ENCODE measurements around the gene PHLPP1. TPM values are rescaled to one million over a fixed set of nuclear protein-coding genes. Genes with fewer than 3 reads are reported as not detected.

The PHLPP1 gene
- total and polyA plus RNA-seq, 2 donors (not counting 1 experiment from before 2014, with no cell fraction given) = 3.6 to 5.0 TPM

- Histone ChIP-seq H3K4me3 (replicated peaks in 1 of 4; ENCODE audit: control extremely low read depth in 1 of 4, insufficient read depth in 1 of 4, low read depth in 3 of 4, low read length in 4 of 4) (no peak overlapping the region), H3K27ac (ENCODE audit: insufficient read depth, low read length) (no peak overlapping the region), H3K4me1 (ENCODE audit: control insufficient read depth, extremely low read depth, insufficient read depth, low read length) (no peaks in the 10 kb centered on the region), H3K27me3 (ENCODE audit: control insufficient read depth, insufficient read depth, low read length) (no peaks in the 10 kb centered on the region), H3K9ac (ENCODE audit: insufficient read depth, low read length) (no peak overlapping the region), H2AFZ (ENCODE audit: low read length) (no peak overlapping the region), H3K36me3 (ENCODE audit: control insufficient read depth, insufficient read depth, low read length) (no peaks in the 10 kb centered on the region), H3K9me3 (ENCODE audit: control insufficient read depth, insufficient read depth, low read depth, low read length) (no peaks in the 10 kb centered on the region), H3K79me2 (ENCODE audit: control insufficient read depth, insufficient read depth, low read length) (no peaks in the 10 kb centered on the region), H4K20me1 (ENCODE audit: control insufficient read depth, extremely low read depth, insufficient read depth, low read length) (no peaks in the 10 kb centered on the region), H3K4me2 (ENCODE audit: extremely low read depth, insufficient read depth, low read length) (no peak overlapping the region)
- no peak for DNase-seq (ENCODE audit: low read depth in 2 of 2)
- TF ChIP-seq CTCF (conservative IDR thresholded peaks at IDR 0.05 in 1 of 2, IDR thresholded peaks at IDR 0.05 in 1 of 2; ENCODE audit: low read depth in 1 of 2, low read length in 2 of 2) (no peak), EZH2 (IDR thresholded peaks at IDR 0.05; ENCODE audit: low read length, missing control alignments) (no peak)
Observed at GRCh38 chr18:62838475-62839098, 123.2 kb downstream of the PHLPP1 start.

- no peaks in the 10 kb centered on the region for H3K4me1 ChIP-seq (ENCODE audit: control insufficient read depth, extremely low read depth, insufficient read depth, low read length)
- no peak overlapping the region for H3K9ac ChIP-seq (ENCODE audit: insufficient read depth, low read length)
- H3K27me3 ChIP-seq (ENCODE audit: control insufficient read depth, insufficient read depth, low read length) = no peaks in the 10 kb centered on the region
- DNase-seq (ENCODE audit: low read depth in 2 of 2) = peak; percentile 34 to 39
- no peaks in the 10 kb centered on the region for H3K36me3 ChIP-seq (ENCODE audit: control insufficient read depth, insufficient read depth, low read length)
- no peak for TF ChIP-seq CTCF (conservative IDR thresholded peaks at IDR 0.05 in 1 of 2, IDR thresholded peaks at IDR 0.05 in 1 of 2; ENCODE audit: low read depth in 1 of 2, low read length in 2 of 2)
- no peak for TF ChIP-seq EZH2 (IDR thresholded peaks at IDR 0.05; ENCODE audit: low read length, missing control alignments)
- H4K20me1 ChIP-seq (ENCODE audit: control insufficient read depth, extremely low read depth, insufficient read depth, low read length) = no peaks in the 10 kb centered on the region
- H3K79me2 ChIP-seq (ENCODE audit: control insufficient read depth, insufficient read depth, low read length) = no peaks in the 10 kb centered on the region
- H3K4me2 ChIP-seq (ENCODE audit: extremely low read depth, insufficient read depth, low read length) = no peak overlapping the region
- H2AFZ ChIP-seq (ENCODE audit: low read length) = no peak overlapping the region
- H3K4me3 ChIP-seq (replicated peaks in 1 of 4; ENCODE audit: control extremely low read depth in 1 of 4, insufficient read depth in 1 of 4, low read depth in 3 of 4, low read length in 4 of 4) = no peak overlapping the region
- no peaks in the 10 kb centered on the region for H3K9me3 ChIP-seq (ENCODE audit: control insufficient read depth, insufficient read depth, low read depth, low read length)
- no peak overlapping the region for H3K27ac ChIP-seq (ENCODE audit: insufficient read depth, low read length)
Observed at GRCh38 chr18:62839874-62840713, 124.8 kb downstream of the PHLPP1 start.

DNA sequence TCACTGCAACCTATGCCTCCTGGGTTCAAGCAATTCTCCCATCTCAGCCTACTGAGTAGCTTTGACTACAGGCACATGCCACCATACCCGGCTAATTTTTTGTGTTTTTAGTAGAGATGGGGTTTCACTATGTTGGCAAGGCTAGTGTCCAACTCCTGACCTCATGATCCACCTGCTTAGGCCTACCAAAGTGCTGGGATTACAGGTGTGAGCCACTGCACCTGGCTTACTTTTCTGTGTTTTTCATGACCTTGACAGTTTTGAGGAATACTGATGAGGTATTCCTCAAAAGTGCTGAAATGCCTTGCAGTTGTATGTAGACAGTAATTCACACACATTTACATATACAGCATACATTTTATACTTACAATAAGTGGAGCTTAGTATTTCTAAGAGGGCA, 126.1 kb downstream of the PHLPP1 start:
- no peak overlapping the region for H3K4me3 ChIP-seq (replicated peaks in 1 of 4; ENCODE audit: control extremely low read depth in 1 of 4, insufficient read depth in 1 of 4, low read depth in 3 of 4, low read length in 4 of 4)
- H3K9ac ChIP-seq (ENCODE audit: insufficient read depth, low read length) = no peak overlapping the region
- no peak overlapping the region for H2AFZ ChIP-seq (ENCODE audit: low read length)
- H3K4me1 ChIP-seq (ENCODE audit: control insufficient read depth, extremely low read depth, insufficient read depth, low read length) = no peaks in the 10 kb centered on the region
- TF ChIP-seq CTCF (conservative IDR thresholded peaks at IDR 0.05 in 1 of 2, IDR thresholded peaks at IDR 0.05 in 1 of 2; ENCODE audit: low read depth in 1 of 2, low read length in 2 of 2) = no peak
- no peak for TF ChIP-seq EZH2 (IDR thresholded peaks at IDR 0.05; ENCODE audit: low read length, missing control alignments)
- H3K27me3 ChIP-seq (ENCODE audit: control insufficient read depth, insufficient read depth, low read length) = no peaks in the 10 kb centered on the region
- H3K27ac ChIP-seq (ENCODE audit: insufficient read depth, low read length) = no peak overlapping the region
- no peak for DNase-seq (ENCODE audit: low read depth in 2 of 2)
- H3K36me3 ChIP-seq (ENCODE audit: control insufficient read depth, insufficient read depth, low read length) = no peaks in the 10 kb centered on the region
- H3K9me3 ChIP-seq (ENCODE audit: control insufficient read depth, insufficient read depth, low read depth, low read length) = no peaks in the 10 kb centered on the region
- H4K20me1 ChIP-seq (ENCODE audit: control insufficient read depth, extremely low read depth, insufficient read depth, low read length) = no peaks in the 10 kb centered on the region
- no peaks in the 10 kb centered on the region for H3K79me2 ChIP-seq (ENCODE audit: control insufficient read depth, insufficient read depth, low read length)
- H3K4me2 ChIP-seq (ENCODE audit: extremely low read depth, insufficient read depth, low read length) = no peak overlapping the region
